Pons (tissue), 1 donor: Measurements from ENCODE around the gene SIL1.
"Not testable (repeated sequence)": the region's sequence is repeated elsewhere in the genome, so short reads cannot be mapped to it uniquely, and the experiment has no call there.

ENCODE experiments used
- DNase-seq: peaks from one replicate; pipeline ENCODE4 v3.0.0-alpha.2; 2016; ENCODE audit warnings: low spot score

The SIL1 gene

DNA sequence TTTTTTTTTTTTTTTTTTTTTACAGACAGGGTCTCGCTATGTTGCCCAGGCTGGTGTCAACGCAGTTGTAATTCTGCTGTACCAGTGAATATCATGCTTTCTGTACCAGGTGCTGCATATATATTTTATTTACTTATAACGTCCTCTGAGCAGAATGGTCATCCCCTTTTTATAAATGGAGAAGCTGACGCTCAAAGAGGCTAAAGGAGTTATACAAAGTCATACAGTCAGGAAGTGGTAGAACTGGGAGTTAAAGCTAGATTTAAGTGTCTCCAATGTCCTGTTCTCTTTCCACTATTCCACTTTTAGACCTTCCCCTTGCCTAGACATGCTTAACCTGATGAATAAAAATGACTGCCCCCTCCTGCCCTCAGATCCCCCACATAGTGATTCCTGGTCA lies 1.2 kb upstream of the SIL1 start:
- no peak for DNase-seq

DNA sequence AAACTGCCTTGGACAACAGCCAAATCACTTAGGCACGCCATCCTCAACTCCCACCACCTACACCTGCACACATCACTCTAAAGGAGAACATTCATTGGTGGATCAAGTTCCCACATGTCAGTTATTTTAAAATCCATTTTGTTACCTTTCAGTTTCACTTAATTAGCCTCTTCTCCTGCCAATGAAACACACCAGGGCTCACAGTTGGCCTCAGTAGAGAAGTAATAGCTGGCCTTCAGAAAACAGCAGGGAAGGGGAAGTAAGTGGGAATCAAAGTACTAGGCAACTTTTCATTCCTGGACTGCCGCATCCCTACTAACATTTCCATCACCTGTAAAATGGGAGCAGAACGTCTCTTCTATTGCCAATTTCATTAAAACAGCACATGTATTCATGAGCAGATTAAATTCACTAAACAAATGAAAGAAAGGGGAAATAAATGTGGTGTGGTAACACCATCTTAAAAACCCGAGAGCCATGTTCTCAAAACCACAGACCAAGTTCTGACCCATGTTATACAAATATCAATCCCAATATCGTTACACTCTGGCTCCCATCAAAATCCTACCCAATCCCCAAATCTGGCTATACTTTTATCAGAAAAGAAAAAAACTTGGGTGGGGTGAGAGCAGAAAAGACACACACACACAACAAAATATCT lies 1.7 kb downstream of the SIL1 start:
- DNase-seq = no peak

DNA sequence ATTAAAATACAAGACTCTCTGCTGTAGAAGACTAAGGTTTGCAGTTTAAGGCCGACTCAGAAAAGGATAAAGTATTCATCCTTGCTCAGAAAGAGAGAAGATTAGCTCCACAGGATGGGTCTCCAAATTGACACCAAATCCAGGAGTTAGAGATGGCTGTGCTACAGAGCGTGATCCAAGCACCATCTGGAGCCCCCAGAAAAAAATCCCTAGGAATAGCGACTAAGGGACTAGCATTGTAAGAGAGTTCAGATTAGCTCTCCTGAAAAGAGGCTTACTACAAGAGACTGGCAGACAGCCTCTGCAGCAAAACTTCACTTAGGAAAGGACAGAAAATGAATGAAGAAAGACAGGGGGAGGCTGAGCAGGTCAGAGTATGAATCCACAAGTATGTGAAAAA lies 3.7 kb downstream of the SIL1 start:
- no peak for DNase-seq

DNA sequence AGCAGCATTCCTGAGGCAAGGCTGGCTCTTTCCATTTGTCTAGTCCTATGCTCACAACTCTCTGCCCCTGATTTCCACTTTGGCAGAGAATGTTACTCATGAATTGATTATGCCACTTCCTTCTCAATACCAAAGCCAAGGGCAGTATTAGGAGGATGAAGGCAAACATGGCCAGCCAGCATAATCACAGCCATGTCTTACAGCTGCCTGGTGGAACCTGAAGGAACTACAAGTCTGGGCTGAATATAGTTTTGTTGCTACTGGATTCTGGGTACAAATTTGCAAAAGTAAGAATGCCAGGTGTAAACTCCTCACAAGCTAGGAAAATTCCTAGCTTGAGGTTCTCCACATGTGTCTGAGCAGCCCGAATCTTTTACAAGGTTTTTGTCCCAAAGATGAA lies 4.2 kb downstream of the SIL1 start:
- no peak for DNase-seq

DNA sequence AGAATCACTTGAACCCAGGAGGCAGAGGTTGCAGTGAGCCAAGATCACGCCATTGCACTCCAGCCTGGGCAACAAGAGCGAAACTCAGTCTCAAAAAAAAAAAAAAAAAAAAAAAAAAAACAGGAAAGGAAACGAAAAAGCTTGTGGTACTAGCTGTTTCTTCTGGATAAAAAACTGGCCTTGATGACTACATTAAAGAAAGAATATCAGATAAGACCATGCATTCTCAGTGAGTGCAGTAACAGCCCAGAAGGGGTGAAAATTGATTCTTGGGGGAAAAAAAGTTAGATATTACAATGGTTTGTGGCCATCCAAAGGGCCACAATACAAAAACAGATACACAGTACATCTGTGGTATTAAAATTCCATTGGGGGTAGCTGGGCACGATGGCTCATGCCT lies 5.3 kb downstream of the SIL1 start:
- not testable (repeated sequence) for DNase-seq

DNA sequence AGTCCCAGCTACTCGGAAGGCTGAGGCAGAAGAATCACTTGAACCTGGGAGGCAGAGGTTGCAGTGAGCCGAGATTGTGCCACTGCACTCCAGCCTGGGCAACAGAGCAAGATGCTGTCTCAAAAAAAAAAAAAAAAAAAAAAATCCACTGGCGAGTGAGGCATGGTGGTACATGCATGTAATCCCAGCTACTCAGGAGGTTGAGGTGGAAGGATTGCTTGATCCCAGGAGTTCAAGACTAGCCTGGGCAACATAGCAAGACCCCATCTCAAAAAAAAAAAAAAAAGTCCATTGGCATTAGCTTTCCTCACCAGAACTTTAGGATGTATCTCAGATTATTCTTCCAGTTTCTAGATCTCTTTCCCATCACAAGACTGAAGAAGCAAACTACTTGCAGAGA lies 6.2 kb downstream of the SIL1 start:
- not testable (repeated sequence) for DNase-seq

DNA sequence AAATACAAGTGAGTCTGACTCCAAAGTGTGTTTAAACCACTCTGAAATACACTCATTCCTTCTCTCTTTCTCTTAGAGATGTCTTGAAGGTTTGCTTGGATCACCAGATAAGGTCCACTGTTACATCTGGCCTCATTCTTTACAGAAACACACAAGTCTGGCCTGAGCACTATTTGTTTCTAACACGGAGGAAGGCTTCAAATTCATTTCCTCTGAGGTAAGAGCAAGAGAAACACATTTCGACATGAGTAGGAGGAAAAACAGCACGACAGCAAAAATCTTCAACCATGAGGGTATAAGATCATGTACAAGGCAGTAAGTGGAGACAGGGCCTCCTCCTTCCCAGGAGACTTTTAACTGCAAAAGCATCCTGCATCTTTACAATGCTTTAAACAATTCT lies 8.0 kb downstream of the SIL1 start:
- DNase-seq = no peak

DNA sequence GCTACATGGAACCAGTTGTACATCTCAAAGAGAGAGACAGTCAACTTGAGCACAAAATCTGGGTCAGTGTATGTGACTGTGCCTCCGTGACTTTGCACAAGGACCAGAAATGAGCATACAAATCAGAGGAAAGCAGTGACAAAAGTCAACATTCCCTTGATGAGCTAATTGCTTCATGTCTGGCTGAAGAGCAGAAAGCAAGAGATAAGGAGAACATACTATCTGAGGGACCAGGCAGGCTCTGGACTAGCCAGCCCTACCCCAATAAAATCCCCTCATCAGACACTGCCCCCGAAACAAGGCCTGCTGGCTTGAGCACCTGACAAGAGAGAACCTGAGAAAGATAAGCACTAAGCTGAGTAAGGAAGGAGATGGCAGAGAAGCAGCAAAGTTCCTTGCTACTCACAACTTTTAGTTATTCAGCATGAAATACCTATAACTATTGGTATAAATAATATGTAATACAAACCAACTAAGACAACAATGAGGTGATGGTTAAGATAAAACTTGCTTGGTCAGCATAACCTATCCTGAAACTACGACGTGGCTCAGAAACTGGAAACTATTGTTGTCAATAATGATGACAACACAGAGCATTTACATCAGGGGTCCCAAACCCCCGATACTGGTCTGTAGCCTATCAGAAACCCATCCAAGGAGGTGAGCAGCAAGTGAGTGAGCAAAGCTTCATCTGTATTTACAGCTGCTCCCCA lies 9.5 kb downstream of the SIL1 start:
- DNase-seq = no peak

DNA sequence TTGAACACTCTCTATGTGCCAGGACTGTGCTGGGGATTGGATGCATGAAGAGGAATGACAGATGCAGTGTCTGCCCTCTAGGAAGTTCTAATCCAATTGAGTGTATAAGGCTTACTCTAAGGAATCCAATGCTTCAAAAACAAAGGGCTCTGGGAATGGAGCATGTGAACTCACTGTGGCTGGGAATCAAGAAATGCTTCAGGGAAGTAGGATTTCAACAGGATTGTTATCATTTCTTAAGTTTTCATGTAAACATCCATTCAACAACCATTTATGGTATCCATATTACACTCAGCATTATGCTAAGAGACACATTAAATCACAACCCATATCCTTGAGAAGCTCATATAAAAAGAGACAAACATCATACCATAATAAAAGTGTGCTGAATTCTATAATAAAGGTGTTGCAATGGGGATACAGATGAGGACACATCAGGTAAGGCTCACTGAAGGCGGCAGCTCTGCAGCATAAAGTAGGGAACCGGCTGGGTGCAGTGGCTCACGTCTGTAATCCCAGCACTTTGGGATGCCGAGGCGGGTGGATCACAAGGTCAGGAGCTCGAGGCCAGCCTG lies 11.3 kb downstream of the SIL1 start:
- DNase-seq = no peak

DNA sequence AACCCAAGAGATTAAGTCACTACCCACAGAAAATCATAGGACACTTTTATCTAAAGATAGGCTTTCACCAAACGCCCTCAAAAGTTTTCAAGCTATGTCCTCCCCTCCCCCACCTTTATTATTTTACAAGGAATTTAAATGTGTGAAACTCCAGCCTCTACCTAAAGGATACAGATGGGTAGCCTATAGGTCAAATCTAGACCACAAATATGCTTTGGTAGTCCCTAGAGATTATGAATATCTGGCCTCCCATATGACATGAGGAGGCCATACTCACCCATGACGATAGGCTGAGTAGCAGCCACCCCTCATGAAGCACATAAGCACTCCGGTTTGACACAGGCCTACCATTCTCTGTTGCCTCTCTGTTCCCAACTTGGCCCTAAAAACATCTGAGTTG lies 11.9 kb downstream of the SIL1 start:
- no peak for DNase-seq

DNA sequence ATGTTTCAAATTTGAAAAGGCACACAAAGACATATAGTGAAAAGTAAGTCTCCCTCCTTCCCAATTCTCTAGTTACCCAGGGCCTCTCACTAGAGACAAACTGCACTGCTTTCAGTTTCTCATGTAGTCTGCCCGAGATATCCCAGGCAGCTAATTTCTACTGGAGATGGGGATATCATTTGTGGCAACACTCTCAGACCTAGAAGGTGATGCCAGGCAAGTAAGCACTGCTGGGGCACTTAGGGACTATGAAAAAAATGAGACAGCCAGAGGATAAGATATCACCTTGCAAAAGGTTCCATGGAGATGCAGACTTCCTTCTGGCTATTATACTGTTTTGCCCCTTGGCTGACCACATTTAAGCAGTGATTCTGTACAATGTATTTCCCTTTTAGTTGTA lies 12.6 kb downstream of the SIL1 start:
- no peak for DNase-seq

DNA sequence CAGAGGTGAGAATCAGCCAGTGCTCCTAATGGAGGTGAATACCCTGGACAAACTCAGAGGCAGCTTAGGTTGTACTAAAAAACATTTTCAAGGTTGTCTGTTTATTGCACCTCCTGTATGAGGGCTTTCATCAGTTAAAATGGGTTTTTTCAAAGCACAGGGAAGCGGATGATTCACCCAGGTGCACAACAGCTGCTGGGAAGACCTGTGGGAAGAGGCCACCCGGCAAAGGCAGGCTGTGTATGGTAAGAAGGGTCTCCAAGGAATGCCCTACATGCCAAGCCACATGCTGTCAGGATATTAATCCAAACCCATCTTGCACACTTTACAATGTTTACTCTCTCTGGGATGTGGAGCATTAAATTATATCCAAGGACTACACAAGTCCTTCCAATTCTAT lies 14.7 kb downstream of the SIL1 start:
- DNase-seq = no peak

DNA sequence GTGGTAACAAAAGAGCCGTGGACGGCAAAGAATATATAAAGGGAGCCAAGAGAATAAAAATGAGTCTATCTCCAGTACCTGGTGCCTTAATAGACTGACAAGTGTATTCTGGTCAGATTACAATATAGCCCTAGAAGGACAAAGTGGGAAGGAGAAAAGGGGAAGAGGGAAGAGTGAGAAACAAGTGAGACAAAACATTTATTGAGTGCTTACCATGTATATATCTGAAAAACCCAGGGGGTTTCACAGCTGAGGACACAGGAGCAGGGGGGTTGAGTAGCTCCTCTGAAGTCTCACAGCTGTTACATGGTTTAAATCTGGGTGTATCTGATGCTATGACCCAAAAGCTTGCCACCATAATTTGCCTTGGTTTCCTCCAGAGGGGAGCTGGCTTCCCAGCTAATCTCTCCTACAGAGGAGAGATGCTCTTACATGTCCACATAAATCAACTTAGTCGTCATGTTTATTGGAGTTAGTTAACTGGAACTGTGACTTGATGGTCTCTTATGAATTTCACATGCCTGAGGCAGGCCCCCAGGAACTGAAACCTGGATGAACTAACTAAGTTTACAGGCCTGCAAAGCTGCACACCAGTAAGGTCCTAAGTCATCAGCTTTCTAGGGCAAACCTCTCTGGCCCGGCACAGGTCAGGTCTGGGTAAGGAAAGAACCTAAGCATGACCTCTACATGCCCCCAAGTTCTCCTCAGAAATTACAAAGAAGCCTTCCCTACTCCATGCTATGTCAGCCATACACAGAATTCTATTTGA lies 15.5 kb downstream of the SIL1 start:
- DNase-seq = no peak

DNA sequence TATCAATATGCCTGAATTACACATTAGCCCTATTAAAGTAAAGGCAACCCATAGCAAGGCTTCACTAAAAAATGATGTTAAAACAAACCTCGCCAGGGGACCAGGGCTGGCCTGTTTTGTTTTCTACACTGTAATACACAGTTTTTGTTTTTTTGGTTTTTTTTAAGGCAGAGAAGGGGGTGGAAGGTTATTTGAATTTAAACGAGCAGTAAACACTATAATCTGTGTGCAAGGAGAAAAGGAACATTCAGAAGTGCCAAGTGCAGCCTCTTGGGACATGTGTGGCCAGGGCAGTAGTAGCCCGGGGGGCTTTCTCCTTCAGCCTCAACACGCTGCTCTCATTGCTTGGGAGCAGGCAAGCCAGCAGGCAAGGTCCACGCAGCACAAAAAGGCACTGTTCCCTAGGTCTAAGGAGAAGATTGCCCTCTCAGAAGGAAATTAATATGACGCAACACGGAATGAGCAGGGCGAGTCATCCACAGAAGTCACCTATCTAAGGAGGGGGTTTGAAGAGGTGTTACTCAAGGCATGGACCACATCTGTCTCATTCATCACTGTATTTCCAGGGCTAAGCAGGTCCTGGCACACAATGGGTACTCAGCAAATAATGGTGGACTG lies 16.2 kb downstream of the SIL1 start:
- DNase-seq = no peak

DNA sequence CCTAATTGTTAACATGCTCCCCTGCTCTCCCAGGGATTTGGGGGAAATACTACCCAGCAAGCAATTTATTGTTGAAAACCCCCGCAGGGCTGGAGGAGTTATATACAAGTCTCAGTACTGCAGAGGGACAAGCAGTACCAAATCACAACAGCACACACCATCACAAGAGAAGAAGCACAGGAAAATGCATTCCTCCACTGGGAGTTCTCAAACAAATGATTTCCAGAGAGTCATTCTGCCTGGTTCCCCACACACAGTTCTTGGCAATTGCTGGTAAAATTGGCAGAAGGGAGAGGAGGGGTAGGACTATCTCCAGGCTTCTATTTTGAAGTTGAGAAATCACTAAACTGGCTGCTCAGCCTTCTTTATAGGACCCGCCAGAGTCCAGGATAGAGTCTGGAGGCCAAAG lies 16.8 kb downstream of the SIL1 start:
- no peak for DNase-seq

DNA sequence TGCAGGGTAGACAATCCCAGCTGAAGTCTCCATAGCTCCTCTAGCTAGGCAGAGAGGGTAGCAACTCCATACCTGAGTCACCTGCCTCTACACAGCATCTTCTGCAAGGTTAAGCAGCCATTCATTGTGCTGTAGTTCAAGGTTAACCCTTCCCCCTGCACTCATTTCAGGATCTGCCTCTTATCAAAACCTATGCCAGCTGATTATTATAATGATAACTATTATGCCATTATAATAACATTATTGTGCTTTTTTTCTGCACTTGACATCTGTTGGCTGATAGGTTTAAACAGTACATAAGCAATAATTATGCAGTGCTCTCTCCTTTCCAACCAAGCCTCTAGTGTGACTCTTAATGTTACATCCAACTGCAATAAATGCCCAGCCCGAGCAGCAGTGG lies 17.3 kb downstream of the SIL1 start:
- DNase-seq = no peak

DNA sequence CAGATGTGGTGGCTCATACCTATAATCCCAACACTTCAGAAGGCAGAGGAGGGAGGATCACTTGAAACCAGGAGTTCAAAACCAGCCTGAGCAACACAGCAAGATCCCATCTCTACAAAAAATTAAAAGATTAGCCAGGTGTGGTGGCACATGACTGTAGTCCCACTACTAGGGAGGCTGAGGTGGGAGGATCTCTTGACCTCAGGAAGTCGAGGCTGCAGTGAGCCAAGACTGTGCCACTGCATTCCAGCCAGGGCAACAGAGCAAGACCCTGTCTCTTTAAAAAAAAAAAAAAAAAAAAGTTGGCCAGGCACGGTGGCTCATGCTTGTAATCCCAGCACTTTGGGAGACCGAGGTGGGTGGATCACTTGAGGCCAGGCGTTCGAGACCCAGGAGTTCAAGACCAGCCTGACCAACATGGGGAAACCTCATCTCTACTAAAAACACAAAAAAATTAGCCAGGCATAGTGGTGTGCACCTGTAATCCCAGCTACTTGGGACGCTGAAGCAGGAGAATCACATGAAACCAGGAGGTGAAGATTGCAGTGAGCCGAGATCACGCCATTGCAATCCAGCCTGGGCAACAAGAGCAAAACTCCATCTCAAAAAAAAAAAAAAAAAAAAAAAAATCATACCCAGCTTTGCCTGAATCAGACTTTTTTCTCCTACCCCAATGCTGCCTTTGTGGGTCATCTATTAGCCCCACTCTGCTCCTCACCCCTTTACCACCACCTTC lies 18.2 kb downstream of the SIL1 start:
- DNase-seq = not testable (repeated sequence)

DNA sequence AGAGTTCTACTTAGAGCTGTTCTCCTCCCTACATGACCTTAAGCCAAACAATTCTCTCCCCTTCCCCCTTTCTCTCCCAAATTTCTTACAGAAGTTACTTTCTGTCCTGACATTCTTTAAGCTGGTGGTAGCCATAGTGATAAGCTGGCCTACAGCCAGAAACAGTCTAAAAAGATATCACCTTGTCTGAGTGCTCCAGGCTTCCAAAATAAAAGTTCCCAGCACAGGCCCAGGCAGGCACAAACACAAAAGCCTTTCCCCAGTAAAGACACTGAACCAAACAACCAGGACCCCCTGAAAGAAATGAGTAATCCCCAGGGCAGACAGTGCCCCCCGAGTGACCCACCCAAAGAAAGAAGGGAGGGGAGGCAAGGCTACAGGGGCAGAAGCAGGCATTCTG lies 19.2 kb downstream of the SIL1 start:
- DNase-seq = no peak

DNA sequence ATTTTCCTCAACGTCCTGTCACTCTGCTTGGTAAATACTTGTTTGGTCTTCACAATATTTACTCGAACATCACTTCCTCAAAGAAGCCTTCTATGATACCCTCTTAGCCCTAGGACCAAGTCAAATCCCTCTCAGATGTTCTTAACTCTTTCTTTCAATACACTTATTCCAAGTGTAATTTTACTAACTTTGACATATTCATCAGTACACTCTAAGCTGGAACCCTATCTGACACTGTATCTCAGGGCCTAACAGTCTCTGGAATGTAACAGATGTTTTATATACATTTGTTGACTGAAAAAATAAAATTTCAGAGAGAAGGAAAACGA lies 19.6 kb downstream of the SIL1 start:
- no peak for DNase-seq

DNA sequence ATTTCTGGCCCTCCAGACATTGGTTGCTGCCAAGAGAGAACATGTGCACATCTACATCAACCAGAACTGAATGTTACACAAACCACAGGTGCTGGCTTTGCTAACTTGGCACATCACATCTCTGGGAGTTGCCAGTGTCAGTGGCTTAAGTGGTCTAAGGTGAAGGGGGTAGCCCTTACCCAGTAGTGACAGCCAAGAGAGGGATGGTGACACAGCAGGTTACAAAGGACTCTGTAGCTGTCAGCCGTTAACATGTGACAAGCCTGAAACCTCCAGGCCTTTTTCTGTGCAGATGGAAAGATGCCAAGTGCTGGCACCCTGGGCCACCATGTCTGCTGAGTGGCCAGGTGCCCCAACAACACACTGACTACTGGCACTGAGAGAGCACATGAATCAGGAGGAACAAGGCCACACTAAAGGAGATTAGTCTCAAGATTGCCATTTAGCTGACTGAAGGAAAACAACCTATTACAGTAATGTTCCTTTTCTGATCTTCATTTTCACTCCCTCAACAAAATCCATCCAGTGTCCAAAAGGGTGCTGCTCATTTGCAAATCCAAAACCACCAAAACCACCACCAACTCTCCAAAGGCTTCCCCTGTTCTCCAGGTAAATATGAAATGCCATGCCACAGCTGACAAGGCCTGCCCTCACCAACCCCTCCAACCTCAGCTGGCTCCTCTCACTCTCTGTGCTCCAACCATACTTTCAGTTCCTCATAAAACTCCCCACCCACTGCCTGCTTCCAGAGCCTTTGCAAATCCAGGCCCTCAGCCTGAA lies 20.2 kb downstream of the SIL1 start:
- DNase-seq = peak; percentile 40

DNA sequence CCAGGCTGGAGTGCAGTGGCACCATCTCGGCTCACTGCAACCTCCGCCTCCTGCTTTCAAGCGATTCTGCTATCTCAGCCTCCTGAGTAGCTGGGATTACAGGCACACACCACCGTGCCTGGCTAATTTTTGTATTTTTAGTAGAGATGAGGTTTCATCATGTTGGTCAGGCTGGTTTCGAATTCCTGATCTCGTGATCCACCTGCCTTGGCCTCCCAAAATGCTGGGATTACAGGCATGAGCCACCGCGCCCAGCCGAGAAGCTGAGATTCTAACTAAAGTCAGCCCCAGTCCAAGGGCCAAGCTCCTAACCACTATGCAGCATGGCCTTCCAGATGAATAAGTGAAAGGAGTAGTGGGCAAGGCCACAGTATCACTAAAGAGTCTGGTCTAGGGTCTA lies 20.9 kb downstream of the SIL1 start:
- DNase-seq = not testable (repeated sequence)
